ENCODE data around the gene ETNPPL.

ETNPPL gene

GRCh38 chr4:108762559-108763225, at the start of gene ETNPPL:
Gene ETNPPL (minus strand): TSS chr4:108763053. CDS start chr4:108762898, 155 bp downstream.
- peak in 1 of 2 donors; percentile 17 for DNase-seq (ENCODE audit: low read depth in 2 of 2)

DNA sequence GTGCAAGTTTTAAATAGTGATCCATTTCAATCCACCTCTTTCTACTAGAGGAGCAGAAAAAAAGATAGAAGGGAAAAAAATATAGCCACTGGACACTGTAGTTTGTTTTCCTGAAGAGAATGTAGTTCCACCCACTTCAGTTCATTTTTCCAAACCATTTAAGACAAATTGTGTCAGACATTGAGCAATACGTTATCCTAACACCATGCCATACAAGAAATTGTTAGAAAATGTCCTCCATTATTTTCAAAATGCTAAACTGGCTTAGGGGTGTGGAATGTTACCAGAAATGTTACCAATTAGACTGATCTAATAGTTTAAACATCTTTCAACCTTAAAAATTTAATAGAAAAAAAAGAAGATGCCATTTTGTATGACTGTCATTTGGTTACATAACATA, 48.6 kb upstream of the ETNPPL start:
- DNase-seq (ENCODE audit: low read depth in 2 of 2), result no peak

DNA sequence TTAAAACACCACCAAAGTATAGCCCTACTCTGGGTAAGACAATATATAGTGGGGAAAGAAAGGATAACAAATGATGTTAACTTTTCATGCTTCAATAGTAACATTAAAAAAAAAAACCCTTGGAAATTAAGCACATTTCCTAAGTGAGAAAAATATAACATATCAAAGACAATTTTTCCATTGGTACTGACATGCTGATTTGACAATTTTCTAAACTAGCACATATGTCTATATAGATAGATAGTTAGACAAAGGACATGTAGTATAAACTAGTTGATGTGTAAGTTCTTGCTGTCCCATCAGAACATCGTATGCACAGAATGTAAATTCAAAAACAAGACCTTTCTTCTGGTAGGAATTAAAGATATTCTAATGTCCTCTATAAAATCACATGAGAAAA, 47.2 kb upstream of the ETNPPL start:
- no peak for DNase-seq (ENCODE audit: low read depth in 2 of 2)

DNA sequence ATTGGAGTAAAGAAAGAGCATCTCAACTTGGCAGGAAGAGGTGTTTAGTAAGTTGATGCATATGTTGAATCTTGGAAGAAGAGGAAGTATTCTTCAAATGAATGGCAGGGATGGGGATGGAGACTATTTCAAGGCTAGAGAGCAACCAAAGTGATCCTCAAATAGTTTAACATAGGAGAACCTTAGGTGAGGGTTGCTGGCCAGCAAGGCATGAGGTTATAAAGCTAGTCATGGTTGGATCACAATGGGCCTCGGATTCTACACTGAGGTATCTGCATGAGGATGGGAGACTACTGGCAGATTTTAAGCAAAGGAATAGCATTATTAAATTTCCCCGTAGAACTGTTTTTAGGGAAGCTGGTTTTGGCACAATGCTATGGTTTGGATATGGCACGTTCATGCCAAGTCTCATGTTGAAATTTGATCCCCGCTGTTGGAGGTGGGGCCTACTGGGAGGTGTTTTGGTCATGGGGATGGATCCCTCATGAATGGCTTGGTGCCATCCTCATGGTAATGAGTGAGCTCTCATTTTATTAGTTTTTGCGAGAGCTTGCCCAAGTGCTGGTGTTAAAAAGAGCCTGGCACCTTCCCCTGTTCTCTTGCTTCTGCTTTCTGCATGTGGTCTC, 41.9 kb upstream of the ETNPPL start:
- DNase-seq (ENCODE audit: low read depth in 2 of 2), result no peak

DNA sequence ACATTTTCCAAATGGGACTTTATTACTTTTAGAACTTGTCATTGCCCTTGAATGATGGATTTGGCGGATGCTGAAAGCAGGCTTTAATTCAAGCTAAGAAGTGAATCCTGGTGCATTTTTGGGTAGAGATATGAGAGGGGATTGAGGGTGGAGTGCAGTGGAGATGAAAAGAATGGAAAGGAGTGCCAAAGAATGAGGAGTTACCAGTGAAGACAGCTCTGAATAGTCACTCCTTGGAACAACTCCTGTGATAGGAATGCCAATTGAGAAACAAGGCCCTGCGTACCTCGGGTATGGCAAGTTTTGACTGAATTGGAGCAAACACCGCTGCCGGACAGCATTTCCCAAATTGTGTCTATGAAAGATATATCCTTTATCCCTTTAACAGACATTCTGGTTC, 36.5 kb upstream of the ETNPPL start:
- no peak for DNase-seq (ENCODE audit: low read depth in 2 of 2)

DNA sequence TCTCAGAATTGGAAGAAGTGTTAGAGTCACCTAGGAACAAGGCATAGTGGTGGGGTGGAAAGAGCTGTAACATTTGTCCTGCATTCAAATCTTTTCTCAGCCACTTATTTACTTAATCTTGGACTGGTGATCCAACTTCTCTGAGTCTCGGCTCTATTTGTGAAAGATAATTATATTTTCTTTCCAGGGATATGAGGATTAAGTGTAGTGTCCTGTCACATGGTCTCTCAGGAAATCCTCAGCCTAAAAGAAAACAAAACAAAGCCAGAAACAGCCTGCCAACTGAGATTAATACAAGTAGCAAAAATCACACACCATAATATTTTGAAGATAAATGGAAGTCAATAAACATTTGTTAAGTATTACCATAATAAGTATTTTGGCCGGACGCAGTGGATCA, 33.3 kb upstream of the ETNPPL start:
- no peak for DNase-seq (ENCODE audit: low read depth in 2 of 2)

- DNase-seq (ENCODE audit: low read depth in 2 of 2), result no peak
These were observed 32.9 kb upstream of the ETNPPL start for GRCh38 chr4:108795733-108796132.

DNA sequence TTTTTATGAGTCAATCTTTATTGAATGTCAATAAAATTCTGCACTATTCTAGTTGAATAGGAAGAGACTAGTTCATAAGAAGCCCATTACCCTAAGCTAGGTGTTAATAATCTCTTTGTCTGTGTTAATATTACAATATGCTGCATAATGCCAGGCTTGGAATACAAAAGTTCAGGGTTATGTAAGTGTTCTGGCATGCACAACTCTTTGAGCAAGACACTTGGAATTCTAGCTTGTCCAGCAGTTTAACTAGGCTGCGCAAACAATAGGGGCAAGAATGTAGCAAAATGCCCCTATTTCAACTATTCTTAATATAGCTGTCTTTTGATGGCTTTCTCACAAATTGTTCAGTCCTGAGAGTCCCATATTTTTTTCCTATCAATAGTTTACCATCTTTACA, 31.3 kb upstream of the ETNPPL start:
- no peak for DNase-seq (ENCODE audit: low read depth in 2 of 2)

- no peak for DNase-seq (ENCODE audit: low read depth in 2 of 2)
These were observed 30.6 kb upstream of the ETNPPL start for GRCh38 chr4:108793415-108793814.

DNA sequence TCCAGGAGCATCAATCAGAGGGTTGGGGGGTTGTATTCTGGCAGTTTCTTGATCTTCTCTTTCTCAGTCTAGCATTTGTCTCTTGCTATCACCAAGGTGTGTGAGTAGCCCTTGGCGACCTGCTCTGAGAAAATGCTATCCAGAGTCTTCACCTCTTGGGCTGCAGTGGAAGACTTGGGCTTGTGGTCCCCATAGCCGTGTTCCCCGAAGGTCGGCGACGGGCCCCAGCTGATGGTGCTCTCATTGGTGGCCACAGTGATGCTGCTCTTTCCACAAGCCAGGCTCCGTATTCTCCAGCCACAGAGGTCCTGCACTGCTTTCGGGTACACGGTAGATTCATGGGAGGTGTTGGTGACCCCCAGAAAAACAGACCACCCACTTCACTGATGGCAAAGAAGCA, 25.9 kb upstream of the ETNPPL start:
- DNase-seq (ENCODE audit: low read depth in 2 of 2), result no peak

- no peak for DNase-seq (ENCODE audit: low read depth in 2 of 2)
These were observed 24.9 kb upstream of the ETNPPL start for GRCh38 chr4:108787724-108788123.

DNA sequence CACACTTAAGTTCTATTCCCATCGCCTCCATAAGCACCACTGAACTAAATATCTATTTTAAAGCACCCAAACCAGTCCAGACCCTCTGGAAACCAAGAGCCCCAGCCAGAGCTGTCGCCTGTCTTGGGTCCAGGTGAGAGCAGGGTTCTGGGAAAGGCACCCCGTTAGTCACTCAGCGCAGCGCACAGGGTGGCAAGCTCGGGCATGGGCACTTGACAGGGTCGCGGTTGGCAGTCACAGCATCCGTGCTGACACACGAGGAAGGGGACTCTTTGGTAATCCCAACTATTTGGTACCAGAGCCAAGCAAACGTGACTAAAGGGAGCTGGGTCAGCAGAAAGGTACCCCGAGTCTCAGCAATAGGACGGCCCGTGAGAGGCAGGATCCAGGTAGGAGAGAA, 24.3 kb upstream of the ETNPPL start:
- DNase-seq (ENCODE audit: low read depth in 2 of 2), result no peak

DNA sequence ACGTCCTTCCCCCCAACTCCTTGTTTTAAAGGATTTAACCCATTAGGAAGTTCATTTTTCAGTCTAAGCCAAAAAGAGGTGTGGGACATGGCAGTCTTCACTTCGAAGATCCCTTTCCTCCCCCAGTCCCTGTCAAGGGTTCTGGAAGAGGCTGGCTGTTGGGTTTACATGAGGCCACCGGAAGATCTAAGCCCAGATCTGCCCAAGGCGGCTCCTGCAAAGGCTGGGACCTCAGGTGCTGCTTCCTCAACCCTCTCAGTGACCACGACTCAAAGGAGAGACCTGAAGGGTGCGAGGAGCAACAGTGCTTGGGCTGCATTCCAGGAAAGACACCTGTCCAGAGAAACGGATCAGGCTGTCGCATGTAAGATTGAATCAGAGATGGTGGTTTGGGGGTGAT, 23.5 kb upstream of the ETNPPL start:
- no peak for DNase-seq (ENCODE audit: low read depth in 2 of 2)

DNA sequence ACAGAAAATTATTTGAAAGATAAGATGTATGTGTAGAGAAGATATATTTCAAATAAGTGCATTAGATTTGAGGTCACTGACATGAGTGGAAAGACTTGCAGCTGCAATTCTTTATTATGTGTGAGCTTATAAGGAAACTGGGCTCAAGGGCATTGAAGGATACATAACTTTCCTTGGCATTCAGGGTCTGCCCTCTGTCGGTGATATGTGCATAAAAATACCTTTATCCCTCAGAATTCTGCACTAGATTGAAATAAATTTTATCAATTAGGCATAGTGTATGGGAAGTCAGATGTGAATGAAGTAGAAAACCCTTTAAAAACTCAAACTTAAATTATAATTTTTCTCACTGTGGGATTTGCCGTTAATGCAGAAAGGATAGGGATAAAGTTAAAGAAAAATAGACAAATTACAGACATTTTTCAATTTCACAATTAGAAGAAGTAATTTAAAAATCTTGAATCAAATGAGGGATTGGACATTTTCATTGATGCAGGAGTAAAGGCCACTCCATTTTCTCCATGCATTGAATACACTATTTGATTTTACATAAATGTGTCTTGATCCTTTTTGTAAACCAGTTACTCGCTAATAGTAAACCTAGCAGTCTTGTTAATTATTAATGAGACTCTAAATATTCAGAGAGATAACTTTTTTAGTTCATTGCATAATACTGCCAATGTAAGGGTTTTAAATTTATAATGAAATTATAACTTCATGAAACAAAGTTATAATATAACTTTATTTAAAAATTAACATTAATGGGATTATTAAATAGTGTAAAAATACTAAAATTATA, 21.0 kb upstream of the ETNPPL start:
- DNase-seq (ENCODE audit: low read depth in 2 of 2), result no peak

DNA sequence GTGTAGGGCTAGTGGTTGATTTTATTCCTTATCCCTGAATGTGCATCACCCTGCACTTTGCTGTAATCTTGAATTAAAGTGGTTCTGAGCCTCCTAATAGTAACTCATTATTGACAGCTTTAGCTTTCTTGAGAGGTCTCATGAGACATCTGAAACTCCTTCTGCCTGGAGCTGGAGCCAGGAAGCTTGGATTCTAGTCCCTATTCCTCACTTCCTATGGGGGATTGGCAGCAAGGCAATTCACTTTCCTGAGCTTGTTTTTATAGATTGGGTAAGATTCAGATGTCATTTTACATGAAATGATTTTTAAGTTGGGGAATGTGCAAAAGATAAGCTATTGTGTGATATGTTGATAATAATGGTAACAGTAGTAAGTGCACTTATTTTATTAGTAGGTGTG, 17.1 kb upstream of the ETNPPL start:
- no peak for DNase-seq (ENCODE audit: low read depth in 2 of 2)

- DNase-seq (ENCODE audit: low read depth in 2 of 2), result no peak
These were observed 14.5 kb upstream of the ETNPPL start for GRCh38 chr4:108777388-108777787.

- no peak for DNase-seq (ENCODE audit: low read depth in 2 of 2)
These were observed 13.1 kb upstream of the ETNPPL start for GRCh38 chr4:108775921-108776320.

DNA sequence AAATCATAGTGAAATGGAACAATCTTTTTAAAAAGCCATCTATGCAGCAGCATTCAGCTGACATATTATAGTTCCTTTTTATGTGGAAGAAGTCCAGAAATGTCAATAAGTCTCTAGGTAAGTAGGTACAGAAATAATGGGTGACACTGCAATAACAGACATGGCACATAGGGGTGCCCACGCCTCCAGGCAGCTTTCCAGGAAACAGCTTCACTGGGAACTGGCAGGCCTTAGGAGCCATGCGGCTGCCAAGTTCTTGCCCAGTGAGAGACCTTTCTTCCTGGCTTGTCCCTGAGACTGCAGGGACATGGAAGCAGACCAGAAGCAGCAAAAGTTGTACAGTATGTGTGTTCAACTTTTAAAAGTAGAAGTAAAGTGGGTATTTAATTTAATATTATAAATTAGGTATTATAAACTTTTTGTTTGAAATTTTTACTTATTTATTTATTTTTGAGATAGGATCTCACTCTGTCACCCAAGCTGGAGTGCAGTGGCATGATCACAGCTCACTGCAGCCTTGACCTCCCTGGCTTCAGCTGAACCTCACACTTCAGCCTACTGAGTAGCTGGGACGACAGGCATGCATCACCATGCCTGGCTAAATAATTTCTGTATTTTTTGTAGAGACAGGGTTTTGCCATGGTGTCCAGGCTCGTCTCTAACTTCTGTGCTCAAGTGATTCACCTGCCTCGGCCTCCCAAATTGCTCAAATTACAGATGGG, 12.1 kb upstream of the ETNPPL start:
- no peak for DNase-seq (ENCODE audit: low read depth in 2 of 2)

GRCh38 chr4:108772402-108772801, 9.5 kb upstream of the ETNPPL start:
- no peak for DNase-seq (ENCODE audit: low read depth in 2 of 2)

DNA sequence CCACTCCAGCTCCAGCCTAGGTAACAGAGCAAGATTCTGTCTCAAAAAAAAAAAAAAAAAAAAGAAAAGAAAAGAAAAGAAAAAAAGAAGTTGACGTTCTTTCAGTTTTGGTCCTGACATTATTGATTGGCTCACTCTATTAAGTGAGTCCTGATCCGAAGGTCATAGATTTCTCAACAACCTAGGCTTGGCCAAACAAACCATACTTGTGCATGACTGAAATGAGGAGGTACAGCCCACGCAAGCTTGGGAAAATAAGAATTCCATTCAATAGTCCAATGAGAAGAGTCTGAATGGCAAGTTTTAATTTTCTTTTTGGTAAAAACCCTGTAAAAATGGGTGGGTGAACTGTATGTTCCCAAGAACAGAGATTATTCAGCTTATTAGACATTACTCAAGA, 3.2 kb upstream of the ETNPPL start:
- DNase-seq (ENCODE audit: low read depth in 2 of 2), result no peak

- no peak for DNase-seq (ENCODE audit: low read depth in 2 of 2)
These were observed 1.1 kb upstream of the ETNPPL start for GRCh38 chr4:108763986-108764385.

DNA sequence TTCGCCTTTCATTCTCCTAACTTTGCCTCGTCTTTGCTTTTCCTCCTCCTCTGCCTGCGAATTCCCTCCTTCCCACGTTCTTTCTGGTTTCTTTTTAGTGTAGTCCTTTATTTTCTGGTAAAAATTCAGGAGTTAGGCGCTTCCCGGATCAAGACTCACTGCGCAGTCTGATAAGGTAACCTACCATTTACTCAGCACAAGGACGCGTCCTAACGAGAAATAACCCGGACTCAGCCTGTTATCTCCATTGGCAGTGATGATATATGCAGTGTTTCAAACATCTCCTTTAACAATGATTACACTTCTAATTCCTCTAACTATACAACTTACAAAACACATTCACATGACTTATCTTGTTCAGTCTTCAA, 357 bp upstream of the ETNPPL start:
- DNase-seq (ENCODE audit: low read depth in 2 of 2), result no peak

Data from stimulated activated CD4-positive, alpha-beta T cell treated with anti-CD3 and anti-CD28 coated beads, Interleukin-4, amount 100 ng/mL, for 48 hours (primary cell).